Mesothelial cell of epicardium (in vitro differentiated cells): ENCODE data around the gene QKI. TPM values are rescaled to one million over a fixed set of nuclear protein-coding genes. Genes with fewer than 3 reads are reported as not detected.
"Not testable (repeated sequence)": the region's sequence is repeated elsewhere in the genome, so short reads cannot be mapped to it uniquely, and the experiment has no call there.

ENCODE experiments used
- DNase-seq, 2 experiments: peaks; one replicate each; pipeline ENCODE4 v3.0.0; 2021; ENCODE audit warnings: low spot score in 2 of 2; ENCODE audit not compliant: unreplicated experiment in 2 of 2
- H3K27ac Mint-ChIP-seq: 2 replicates; pipeline ENCODE4 v1.8.0; 2021; ENCODE audit warnings: mixed read lengths
- H3K27me3 Mint-ChIP-seq: 2 replicates; pipeline ENCODE4 v1.8.0; 2021; ENCODE audit warnings: low read depth, mixed read lengths
- H3K36me3 Mint-ChIP-seq: 2 replicates; pipeline ENCODE4 v1.8.0; 2021; ENCODE audit warnings: mixed read lengths
- H3K4me1 Mint-ChIP-seq: 2 replicates; pipeline ENCODE4 v1.8.0; 2021; ENCODE audit warnings: mixed read lengths
- H3K4me3 Mint-ChIP-seq: 2 replicates; pipeline ENCODE4 v1.8.0; 2021; ENCODE audit warnings: mild to moderate bottlenecking, moderate library complexity, mixed read lengths
- H3K9me3 Mint-ChIP-seq: 2 replicates; pipeline ENCODE4 v1.8.0; 2021; ENCODE audit warnings: mixed read lengths
- total RNA-seq: library from RNA; stranded (reverse); gene quantifications from 3 replicates; pipeline ENCODE4 v1.2.1, GENCODE V29; 2021
- TF ChIP-seq, protein P1 (sequence below): fragments of 200-600 bp; sonication (generic); IDR thresholded peaks from one replicate; pipeline ENCODE4 v1.5.0; 2021; ENCODE audit warnings: antibody characterized with exemption; ENCODE audit not compliant: unreplicated experiment

QKI gene
- total RNA-seq, 1 donor from 2014 or later: 133 TPM

DNA sequence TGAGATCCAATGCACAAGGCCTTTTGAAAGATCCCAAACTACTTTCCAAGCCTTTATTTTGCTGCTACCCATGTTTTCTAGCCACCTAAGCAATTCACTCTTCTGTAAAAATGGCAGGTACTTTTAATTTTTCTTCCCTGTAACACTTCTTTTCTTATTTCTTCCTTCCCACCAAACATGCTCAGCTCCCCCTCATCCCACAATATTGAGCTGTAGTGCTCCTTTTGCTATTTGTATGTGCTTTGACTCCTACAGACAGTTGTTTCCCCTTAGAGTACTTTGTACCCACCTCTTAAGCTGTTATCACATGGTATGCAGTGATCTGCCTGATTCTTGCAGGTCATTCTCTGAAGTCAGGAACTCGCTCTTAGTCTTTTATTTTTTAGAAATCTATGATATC is 49.3 kb downstream of the QKI start:
- peaks cover 2% of the 10 kb centered on the region for H3K4me1 Mint-ChIP-seq
- H3K27ac Mint-ChIP-seq: no peak overlapping the region

DNA sequence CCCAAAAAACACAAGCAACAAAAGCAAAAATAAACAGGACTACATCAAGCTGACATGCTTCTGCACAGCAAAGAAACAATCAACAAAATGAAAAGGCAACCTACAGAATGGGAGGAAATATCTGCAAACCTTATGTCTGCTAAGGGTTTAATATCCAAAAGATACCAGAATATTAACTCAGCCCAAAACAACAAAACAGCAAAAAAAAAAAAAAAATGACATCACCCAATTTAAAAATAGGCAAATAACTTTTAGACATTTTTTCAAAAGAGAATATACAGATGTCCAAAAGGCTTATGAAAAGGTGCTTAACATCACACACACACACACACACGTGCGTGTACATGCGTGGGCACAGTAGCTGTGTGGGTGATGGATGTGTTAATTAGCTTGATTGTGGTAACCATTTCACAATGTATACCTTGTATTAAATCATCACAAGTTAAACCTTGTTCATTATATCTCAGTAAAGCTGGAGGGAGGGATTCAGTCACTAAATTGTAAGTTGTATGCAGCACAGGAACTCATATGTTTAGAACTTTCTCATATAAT is 52.4 kb downstream of the QKI start:
- Mint-ChIP-seq H3K9me3 (peaks cover 36% of the 10 kb centered on the region), H3K36me3 (peaks cover 62% of the 10 kb centered on the region), H3K4me1 (no peaks in the 10 kb centered on the region), H3K27ac (no peak overlapping the region), H3K27me3 (no peaks in the 10 kb centered on the region), H3K4me3 (no peak overlapping the region)
- TF ChIP-seq, protein P1, sequence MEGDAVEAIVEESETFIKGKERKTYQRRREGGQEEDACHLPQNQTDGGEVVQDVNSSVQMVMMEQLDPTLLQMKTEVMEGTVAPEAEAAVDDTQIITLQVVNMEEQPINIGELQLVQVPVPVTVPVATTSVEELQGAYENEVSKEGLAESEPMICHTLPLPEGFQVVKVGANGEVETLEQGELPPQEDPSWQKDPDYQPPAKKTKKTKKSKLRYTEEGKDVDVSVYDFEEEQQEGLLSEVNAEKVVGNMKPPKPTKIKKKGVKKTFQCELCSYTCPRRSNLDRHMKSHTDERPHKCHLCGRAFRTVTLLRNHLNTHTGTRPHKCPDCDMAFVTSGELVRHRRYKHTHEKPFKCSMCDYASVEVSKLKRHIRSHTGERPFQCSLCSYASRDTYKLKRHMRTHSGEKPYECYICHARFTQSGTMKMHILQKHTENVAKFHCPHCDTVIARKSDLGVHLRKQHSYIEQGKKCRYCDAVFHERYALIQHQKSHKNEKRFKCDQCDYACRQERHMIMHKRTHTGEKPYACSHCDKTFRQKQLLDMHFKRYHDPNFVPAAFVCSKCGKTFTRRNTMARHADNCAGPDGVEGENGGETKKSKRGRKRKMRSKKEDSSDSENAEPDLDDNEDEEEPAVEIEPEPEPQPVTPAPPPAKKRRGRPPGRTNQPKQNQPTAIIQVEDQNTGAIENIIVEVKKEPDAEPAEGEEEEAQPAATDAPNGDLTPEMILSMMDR: no peak
- DNase-seq: no peak

More for the DNA sequence above, 49.3 kb downstream of the QKI start:
- TF ChIP-seq, protein P1: no peak
- Mint-ChIP-seq H3K27me3 (no peaks in the 10 kb centered on the region), H3K4me3 (no peak overlapping the region), H3K9me3 (peaks cover 7% of the 10 kb centered on the region), H3K36me3 (peaks cover 34% of the 10 kb centered on the region)
- no peak for DNase-seq

DNA sequence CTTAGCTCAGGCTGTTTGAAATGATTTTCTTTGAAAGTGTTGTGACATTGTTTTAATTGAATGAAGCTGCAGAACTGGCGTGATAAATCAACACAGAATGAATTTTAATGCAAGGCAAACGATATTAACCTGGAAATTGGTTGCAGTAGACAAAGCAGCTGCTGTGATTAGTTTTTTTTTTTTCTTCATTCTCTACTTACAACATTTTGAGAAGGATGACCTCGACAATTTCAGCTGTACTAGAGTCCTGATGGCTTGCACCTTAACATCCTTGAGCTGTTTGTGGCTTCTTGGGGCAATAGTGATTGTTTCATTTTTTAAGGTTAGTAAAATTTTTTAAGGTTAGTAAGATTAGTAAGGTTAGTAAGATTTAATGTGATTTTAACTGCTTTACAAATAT is 54.2 kb downstream of the QKI start:
- peaks cover 65% of the 10 kb centered on the region for H3K36me3 Mint-ChIP-seq
- no peaks in the 10 kb centered on the region for H3K4me1 Mint-ChIP-seq
- DNase-seq: no peak
- H3K4me3 Mint-ChIP-seq: no peak overlapping the region
- H3K27me3 Mint-ChIP-seq: no peaks in the 10 kb centered on the region
- H3K27ac Mint-ChIP-seq: no peak overlapping the region
- peaks cover 43% of the 10 kb centered on the region for H3K9me3 Mint-ChIP-seq
- TF ChIP-seq, protein P1: no peak

DNA sequence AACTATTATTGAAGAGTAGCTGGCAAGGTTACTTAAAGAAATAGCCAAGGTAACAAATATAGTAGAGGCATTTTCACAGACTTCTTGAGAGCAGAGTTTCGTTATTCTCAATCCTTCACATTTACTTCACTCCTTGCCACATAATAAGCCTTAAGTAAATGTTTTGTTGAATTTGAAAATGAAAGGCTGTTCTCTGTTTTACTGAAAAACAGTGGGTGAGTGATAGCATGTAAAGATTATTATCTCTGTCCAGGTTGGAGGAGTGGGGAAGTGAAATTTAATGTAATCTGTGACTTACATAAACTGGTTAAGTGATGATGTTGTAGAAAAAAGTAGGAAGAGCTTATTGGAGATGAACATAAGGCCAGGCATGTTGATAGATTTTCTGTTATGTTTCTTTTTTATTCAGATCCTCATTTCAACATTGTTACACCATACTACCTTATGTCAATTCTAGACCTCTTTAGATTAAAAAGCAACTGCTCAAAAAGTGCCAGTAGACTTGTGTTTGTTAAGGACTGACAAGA is 55.0 kb downstream of the QKI start:
- no peaks in the 10 kb centered on the region for H3K4me1 Mint-ChIP-seq
- DNase-seq: no peak
- no peak overlapping the region for H3K27ac Mint-ChIP-seq
- peaks cover 43% of the 10 kb centered on the region for H3K9me3 Mint-ChIP-seq
- H3K36me3 Mint-ChIP-seq: peaks cover 57% of the 10 kb centered on the region
- no peaks in the 10 kb centered on the region for H3K27me3 Mint-ChIP-seq
- H3K4me3 Mint-ChIP-seq: no peak overlapping the region
- TF ChIP-seq, protein P1: no peak

DNA sequence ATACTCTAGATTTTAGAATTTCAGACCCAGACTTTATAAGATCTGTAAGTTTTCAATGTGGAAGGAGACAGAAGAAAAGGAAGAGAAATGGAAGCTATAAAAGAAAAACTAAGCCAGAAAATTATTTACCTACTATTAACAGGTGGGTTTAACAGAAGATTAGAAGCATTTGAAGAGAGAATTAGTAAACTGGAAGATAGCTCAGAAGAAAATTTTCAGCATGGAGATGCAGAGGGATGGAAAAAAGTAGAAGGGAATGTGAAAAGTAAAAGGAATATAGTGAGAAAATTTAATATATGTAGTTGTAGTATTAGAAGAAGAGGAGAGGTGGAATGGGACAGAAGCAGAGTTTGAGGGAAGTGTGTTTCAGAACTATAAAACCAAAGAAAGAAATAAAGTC is 56.1 kb downstream of the QKI start:
- TF ChIP-seq, protein P1: no peak
- Mint-ChIP-seq H3K27ac (no peak overlapping the region), H3K4me3 (no peak overlapping the region), H3K27me3 (no peaks in the 10 kb centered on the region), H3K9me3 (peaks cover 43% of the 10 kb centered on the region), H3K36me3 (peaks cover 51% of the 10 kb centered on the region), H3K4me1 (no peaks in the 10 kb centered on the region)
- no peak for DNase-seq

DNA sequence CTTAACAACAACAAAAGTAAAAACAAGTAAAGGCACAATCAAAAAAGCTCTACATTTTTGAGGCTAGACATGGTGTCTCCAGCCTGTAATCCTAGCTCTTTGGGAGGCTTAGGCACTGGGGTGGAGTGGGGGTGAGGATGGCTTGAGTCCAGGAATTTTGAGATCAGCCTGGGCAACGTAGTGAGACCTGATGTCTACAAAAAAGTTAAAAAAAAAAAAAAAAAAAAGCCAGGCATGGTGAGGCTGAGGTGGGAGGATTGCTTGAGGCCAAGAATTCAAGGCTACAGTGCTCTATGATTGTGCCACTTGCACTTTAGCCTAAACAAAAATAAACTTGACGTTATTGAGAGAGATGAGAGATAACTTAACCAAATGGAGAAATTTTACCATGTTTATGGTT is 60.1 kb downstream of the QKI start:
- Mint-ChIP-seq H3K4me3 (no peak overlapping the region), H3K27me3 (no peaks in the 10 kb centered on the region), H3K9me3 (peaks cover 35% of the 10 kb centered on the region), H3K4me1 (peaks cover 2% of the 10 kb centered on the region), H3K27ac (no peak overlapping the region), H3K36me3 (peaks cover 35% of the 10 kb centered on the region)
- TF ChIP-seq, protein P1: no peak
- DNase-seq: no peak

DNA sequence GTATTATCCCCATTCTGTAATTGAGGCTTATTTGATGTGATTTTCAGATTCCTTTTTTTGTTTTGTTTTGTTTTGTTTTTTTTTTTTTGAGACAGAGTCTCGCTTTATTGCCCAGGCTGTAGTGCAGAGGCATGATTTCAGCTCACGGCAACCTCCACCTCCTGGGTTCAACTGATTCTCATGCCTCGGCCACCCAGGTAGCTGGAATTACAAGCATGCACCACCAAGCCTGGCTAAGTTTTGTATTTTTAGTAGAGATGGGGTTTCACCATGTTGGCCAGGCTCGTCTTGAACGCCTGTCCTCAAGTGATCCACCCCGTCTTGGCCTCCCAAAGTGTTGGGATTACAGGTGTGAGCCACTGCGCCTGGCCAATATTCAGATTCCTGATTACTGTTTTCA is 62.4 kb downstream of the QKI start:
- not testable (repeated sequence) for H3K27me3 Mint-ChIP-seq, H3K4me1 Mint-ChIP-seq, H3K27ac Mint-ChIP-seq, H3K4me3 Mint-ChIP-seq, DNase-seq
- Mint-ChIP-seq H3K9me3 (peaks cover 11% of the 10 kb centered on the region), H3K36me3 (peaks cover 27% of the 10 kb centered on the region)
